Amniotic stem cell (primary cell): Measurements from ENCODE around the gene TCAP.

ENCODE experiments used
- DNase-seq: peaks from one replicate; lab custom pipeline; 2025; lab: John Stamatoyannopoulos, UW

TCAP gene

DNA sequence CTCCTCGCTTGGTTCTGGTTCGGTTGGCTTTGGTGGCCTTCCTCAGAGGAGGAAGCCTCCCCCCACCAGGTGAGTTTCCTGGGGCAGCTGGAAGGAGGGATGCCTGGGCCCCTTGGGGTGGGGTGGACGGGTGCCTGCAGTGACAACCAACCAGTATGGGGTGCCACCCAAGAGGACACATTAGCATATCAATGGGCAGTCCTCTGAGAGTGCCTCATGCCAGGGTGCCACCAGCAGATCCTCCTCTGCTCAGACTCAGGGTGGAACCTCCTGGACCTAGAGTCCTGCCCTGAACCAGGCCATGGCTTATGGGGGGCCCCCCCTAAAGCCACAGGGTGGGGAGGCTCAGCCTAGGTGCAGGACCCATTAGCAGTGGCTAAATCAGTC lies 35.7 kb upstream of the TCAP start:
- DNase-seq = no peak

DNA sequence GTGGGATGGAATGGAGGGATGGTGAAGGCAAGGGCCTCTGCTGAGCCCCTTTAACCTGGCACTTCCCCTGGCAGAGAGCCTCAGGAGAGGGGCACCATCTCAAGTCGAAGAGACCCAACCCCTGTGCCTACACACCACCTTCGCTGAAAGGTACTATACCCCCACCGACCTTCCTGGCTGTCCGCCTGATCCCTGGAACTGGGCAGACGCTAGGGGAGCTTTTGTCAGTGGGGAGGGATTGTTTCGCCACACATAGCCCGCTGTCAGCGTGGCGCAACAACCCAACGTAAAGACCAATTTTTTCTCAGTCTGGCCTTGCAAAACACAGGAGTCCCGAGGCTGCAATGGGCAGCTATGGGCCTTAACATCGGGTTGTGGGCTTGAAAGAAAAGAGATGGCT lies 35.3 kb upstream of the TCAP start:
- no peak for DNase-seq

DNA sequence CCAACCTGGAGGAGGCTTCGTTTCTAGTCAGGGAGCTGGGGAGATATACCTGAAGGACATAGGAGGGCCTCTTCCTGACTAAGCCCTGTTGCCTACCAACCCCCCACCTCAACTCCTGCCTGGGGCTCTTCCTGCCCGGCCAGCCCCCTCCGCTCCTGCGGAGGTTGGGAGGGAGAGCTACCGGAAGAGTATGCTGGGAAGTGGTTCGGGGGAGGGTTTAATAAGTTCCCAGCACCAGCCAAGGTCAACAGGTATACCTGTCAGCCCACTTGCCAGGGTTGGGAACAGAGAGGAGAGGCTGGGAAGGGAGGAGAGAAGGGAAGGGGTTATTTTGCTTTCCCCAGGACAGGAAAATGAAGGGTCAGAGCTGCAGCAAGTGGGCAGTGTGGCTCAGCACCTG lies 33.7 kb upstream of the TCAP start:
- no peak for DNase-seq

DNA sequence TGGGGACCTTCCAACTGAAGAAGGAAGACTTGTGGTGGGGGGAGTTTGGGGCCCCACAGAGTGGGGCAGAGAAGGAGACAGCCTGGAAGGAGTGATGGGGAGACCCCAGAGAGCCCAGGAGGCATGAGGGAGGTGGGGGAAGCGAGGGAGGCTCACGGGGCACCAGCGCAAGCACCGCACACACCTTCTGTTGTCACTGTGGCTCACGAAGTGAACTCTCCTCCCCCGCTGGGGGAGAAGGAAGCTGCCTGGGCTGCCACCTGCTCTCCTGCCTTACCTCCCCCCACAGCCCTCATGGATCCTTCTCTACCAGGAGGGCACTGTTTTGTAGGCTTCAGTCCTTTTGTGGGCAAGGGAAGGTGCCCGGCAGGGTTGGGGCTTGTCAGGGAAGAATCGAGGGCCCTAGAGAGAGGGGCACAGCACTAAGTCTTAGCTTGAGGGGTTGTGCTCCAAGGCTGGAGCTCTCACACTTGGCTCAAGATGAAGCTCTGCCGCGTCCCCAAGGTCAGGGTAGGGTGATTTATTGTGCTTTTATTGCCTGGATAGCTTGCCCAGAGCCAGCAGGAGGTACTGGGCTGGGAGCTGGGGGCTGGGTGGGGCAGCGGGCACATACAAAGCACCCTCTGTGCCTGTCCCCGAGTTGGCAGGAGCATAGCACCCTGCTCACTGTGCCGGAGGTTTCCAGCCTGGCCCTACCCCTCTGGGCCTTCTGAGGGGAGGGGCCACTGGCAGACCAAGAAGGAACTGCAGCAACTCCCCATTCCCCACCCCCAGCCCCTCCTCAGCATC lies 32.8 kb upstream of the TCAP start:
- DNase-seq = no peak

DNA sequence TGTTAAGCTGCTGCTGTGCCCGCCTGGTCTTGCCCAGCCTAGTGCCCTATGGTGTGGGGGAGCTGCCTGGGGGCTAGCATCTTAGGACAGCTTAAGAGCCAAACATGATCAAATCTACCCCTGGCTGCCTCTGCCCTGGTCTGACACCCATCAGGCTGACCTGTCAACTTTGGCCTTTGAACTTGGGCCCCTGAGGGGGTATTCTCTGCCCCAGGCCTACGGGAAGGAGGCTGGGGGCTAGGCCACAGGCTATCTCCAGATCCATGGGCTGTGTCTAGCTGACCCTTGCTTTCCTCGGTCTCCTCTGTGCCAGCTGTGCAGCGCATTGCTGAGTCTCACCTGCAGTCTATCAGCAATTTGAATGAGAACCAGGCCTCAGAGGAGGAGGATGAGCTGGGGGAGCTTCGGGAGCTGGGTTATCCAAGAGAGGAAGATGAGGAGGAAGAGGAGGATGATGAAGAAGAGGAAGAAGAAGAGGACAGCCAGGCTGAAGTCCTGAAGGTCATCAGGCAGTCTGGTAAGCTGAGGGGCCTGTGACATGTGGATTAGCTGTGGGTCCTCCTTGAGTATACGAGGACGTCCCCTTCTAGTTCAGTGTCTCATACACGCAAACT lies 31.5 kb upstream of the TCAP start:
- no peak for DNase-seq

DNA sequence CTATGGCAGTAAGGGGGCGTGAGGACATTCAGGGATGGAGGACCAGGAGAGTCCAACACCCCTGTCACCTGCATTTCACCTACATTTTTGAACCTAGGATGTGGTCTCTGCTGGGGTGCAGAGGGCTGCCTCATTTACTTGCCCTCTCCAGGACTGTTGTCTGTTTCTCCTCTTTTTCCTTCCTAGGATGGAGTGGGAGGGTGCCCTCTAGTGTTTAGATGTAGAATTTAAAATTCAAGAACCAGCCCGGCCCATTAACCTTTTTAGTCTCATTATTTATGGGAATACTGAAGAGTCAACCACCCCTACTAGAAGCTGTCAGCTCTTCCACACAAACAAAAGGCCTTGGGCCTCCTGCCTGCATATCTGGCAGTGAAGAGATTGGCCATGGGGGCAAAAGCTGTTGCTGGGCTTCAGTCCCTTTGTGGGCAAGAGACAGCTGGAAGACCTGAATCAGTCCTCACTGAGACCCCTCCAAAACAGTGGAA lies 30.7 kb upstream of the TCAP start:
- no peak for DNase-seq

DNA sequence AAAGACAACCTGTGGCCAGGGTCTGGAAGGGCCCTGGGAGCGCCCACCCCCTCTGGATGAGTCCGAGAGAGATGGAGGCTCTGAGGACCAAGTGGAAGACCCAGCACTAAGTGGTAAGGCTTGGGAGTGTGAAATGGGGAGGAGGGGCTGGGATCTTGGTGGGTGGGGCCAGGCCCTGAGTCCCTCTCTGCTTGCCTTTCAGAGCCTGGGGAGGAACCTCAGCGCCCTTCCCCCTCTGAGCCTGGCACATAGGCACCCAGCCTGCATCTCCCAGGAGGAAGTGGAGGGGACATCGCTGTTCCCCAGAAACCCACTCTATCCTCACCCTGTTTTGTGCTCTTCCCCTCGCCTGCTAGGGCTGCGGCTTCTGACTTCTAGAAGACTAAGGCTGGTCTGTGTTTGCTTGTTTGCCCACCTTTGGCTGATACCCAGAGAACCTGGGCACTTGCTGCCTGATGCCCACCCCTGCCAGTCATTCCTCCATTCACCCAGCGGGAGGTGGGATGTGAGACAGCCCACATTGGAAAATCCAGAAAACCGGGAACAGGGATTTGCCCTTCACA lies 29.5 kb upstream of the TCAP start:
- DNase-seq = no peak

DNA sequence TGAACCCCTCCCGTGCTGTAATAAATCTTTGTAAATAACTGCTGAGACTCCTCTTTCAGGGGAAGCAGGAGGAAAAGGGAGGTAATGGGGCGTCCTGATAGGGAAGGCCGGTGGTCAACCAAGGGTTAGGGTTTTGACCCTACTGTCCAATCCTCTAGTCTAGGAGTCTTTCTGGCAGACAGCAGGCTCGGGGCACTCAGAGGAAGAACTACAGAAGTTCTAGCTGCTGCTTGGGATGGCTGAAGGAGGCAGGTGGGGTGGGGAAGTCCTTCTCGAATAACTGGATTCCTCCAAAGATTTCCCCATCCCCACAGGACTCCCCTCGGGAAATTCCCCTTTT lies 28.6 kb upstream of the TCAP start:
- no peak for DNase-seq

DNA sequence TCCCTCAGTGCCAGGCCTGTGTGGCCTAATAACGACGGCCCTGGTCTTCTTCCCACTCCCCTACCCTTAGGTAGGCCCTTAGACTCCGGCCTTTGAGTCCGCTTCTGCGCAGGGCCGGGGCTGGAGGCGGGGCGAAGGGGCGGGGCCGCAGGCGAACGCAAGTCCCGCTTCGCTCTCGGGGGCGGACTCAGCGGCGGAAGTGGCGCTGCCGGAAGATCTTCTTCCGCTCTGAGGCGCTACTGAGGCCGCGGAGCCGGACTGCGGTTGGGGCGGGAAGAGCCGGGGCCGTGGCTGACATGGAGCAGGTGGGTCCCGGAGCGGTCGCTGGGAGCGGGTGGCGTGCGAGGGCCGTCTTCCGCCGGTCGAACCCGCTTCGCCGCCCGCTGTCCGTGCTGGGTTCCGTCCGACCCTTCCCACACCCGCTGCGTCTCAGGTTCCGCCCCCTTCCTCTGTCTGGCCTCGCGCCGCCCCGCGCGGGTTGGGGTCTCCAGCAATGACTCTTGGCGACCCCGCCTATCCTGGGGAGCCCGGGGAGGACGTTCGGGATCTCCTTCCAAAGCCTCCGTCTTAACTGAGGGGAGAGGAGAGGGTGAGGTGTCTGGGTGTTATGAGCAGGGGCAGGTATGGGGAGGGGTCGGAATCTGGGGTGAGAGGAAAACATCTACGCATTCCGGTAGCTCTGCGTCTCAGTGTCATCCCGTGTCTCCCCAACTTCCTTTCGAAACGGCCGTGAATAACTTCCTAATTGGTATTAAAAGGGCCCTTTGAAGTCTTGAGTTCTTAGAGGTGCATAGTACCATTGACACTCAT lies 28.0 kb upstream of the TCAP start, which contains the start of gene STARD3:
Gene STARD3, plus strand, starts transcription at position 218 of the 810 bp plus-strand sequence. CDS start 16,388 bp downstream, outside the sequence.
- peak; percentile 38 for DNase-seq

DNA sequence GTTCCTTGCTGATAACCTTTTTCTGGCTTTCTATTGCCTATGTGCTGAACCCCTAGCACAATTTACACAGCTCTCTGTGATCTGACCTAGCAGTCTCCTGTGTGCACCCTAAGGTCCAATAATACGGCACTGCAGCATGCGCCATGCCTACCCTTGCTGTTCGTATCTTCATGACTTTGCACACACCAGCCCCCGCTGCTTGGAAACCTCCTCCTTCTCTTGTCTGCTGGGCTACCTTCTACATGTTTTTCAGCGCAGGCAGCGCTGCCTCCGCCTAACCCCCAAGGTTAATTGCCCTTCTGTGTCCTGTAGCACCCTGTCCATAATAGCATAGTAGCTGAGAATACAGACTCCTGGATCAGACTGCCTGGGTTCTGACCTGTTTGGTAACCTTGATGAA lies 26.8 kb upstream of the TCAP start:
- no peak for DNase-seq

DNA sequence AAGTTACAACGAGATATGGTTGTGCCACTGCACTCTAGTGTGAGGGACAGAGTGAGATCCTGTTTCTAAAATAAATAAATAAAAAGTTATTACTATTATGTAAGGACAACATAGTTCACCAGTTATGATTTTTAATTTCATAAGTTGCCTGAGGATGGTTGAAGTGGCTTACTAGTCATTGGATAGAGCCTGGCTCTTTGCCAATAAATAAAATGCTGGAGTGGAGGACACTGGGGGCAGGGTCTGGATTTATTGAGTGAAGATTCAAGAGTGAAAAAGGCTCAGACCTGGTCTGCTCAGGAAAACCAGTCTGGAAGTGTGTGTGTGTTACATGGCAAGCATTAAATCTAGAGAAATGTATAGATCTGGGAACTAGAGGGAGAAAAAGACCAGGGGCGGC lies 26.1 kb upstream of the TCAP start:
- no peak for DNase-seq

DNA sequence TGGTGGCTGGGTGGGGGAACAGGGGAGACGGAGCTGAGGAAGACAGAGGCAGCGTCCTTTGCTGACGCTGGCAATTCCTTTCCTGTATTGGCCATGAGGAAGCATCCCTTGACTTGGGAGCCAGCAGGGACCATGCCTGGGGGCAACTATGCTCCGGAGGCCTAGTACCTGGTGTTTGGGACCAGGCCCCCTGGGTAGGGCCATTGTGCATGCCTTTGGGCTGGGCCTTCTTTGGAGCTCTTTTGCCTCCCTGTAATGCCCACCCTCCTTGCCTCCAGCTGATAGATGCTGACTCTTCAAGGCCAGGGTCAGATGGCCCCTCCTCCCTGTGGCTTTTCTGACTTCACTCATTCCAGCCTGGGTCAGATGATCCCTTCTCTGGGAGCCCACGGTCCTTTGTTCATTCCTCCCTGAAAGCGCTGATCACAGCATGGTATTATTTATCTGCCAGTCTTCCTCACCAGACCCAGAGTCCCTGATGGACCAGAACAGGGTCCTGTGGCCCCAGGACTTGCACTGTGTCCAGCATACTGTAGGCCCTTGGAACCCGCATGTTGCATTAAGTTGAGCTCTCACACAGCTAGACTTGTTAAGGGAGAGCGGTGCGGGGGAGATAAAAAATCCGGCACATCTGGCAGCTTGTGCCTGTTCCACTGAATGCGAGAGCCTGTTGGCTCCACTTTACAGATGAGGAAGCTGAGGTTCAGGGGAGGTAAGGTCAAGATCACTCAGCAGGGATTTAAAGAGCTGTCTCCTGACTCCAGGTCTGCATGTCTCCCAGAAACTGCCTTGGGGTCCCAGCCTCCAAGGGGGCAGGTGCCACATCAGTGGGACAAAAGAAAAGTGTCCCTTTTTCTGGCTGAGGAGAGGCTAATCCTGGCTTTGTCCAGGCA lies 25.3 kb upstream of the TCAP start:
- no peak for DNase-seq

DNA sequence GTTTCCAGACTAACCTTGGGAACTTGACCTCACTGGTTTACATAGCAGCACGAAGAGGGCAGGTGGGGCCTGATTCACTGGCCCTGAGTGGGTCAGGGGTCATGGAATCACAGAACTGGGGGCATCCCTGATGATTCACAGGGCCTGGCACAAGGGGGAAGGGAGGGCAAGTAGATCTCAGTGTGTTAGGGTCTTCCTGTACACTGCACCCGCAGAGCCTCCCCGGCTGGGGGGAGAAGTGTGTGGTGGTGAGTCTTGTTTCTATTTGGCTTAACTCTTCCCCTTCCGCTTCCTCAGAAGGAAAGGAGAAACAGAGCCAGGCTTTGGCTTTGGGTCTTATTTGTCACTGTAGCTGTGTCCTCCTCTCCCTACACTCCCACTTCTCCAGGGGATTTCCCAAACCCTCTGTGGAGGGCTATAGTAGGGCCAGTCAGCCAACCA lies 24.5 kb upstream of the TCAP start:
- no peak for DNase-seq

DNA sequence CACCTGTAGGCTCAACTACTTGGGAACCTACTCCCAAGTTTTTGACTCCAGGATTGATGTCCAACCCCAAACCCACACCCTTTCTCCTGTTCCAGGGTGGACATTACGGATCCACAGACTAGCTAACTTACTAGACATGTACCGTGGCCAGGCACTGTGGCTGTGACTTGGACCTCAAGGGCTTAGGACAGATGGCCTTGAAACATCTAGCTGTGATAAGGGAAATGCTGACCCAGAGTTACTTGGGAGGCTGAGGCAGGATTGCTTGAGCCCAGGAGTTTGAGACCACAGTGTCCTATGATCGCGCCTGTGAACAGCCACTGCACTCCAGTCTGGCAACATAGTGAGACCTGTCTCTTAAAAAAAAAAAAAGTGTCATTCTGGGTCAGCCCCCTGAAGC lies 24.1 kb upstream of the TCAP start:
- no peak for DNase-seq

DNA sequence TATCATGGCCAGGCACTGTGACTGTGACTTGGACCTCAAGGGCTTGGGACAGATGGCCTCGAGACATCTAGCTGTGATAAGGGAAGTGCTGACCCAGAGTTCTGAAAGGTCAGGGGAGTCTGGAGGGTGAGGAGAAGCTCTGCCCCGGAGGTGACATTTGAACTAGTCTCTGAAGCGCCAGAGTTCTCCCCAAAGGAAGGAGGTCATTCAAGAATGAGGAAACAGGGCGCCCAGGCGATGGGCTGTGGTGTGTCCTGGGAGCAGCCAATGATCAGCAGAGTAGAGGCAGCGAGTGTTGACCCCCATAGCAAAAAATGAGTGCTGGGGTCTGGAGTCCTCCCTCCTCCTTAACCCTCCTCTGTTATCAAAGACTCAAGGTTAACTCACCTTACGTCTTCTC lies 23.3 kb upstream of the TCAP start:
- DNase-seq = no peak

DNA sequence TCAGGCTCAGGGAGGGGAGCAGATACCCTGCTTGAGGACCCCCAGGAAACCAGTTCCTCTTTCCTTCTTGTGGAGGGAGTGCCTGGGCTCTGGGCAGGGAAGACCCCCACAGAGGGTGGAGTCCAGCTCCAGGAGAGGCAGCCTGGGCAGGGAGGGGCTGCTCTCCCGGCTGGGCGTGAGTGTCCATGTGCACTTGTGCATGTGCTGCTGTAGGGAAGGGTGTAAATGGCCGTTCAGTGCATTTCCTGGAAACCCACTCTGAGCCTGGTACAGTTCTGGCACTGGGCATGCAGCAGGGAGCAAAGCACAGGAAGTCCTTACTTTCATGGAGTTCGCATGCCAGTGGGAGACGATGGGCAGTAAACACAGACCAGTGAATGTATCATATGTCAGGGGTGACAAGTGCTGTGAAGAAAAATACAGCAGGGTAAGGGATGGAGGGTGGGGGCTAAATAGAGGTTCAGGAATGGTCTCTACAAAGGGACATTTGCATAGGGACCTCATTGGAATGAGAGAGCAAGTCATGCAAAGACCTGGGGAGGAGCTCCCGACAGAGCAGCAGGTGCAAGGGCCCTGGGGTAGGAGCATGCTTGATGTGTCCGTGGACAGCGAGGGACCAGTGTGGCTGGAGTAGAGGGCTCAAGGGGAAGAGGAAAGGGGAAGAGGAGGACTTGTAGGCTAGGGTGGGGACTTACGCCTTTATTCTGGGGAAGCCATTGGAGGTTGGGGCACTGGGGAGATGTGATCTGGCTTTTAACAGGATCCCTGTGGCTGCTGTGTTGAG lies 22.7 kb upstream of the TCAP start:
- DNase-seq = no peak

DNA sequence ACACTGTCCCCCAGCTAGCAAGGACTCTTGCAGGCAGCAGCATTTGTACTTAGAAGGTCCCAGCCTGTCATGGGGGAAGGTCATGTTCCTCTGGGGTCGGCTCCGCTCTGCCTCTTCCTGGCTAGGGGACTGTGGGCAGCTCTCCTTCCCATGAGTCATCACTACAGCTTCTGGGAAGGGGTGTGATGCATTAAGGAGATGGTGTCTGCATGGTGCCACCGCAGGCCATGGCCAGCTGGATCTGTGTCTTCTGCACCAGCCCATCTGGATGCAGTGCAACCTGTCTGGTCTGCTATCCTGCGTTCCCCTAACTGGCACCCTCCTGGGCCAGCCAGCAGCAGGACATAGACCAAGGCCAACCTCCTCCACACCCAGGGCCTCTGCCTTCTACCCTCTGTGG lies 21.9 kb upstream of the TCAP start:
- no peak for DNase-seq

DNA sequence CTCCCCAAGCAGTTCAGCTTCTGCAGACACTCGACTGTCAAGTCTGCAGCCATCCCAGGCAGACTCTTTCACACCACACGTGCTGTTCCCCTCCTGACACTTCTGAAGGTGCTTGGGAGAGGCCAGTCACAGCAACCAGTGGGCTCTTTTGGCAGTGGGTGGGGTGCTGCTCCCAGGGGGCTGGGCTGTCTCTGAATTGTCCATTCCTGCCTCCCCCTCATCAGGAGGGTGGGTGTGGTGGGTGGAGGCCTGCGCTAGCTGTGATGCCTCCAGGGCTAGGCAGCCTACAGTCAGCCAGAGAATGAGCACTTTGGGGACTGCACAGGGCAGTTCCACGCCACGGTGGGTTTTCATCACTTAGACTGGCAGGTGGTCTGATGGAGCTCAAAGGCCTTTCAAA lies 17.9 kb upstream of the TCAP start:
- no peak for DNase-seq

DNA sequence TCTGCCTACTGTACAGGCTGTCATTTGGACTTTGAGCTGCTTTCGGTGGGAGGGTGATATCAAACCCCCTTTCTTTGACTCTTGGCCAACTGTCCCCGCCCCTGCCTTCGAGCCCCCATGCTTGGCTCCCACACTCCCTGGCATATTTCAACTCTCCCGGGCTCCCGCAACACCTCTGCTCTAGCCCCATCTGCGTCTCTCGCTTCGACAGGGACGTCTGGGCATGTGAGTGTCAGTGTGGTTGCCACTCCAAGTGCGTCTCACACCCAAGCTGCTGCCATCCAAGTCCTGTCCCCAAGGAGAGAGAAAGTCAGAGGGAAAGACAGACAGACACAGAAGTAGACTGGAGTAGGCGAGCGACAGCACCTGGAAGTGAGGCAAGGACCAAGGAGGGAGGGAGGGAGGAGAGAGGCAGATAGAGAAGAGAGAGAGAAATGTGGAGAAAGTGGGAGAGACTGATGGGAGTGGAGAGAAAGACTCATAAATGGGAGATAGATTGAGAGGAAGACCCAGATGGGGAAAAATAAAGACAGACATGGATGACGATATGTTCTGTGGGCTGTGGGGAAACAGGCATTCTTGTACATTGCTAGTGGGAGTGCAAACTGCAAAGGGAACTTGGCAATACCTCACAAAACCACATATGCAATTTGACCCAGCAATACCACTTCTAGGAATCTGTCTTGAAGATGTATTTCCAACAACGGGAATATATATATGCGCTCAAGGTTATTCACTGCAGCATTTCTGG lies 16.4 kb upstream of the TCAP start:
- DNase-seq = no peak

DNA sequence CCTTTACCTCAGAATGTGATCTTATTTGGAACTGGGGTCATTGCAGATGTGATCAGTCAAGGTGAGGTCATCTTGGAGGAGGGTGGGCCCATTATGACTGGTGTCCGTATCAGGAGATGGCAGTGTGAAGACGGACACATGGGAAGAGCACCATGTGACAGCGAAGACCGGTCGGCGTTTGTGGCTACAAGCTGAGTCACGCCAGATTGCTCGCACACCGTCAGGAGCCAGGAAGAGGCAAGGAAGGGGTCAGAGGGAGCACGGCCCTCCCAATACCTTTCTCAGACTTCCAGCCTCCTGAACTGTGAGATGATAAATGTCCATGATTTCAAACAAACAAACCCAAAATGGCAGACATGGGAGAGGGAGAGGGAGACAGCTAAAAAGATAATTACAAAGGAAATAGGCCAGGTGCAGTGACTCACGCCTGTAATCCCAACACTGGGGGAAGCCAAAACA lies 15.0 kb upstream of the TCAP start:
- no peak for DNase-seq
